ENCODE results near the gene FGF12.

Gene FGF12

GRCh38 chr3:192253138-192253887 is 474.0 kb downstream of the FGF12 start:
- no peak for TF ChIP-seq POLR2AphosphoS5 (IDR thresholded peaks at IDR 0.05; ENCODE audit: low read depth, low read length)
- TF ChIP-seq, protein P1, sequence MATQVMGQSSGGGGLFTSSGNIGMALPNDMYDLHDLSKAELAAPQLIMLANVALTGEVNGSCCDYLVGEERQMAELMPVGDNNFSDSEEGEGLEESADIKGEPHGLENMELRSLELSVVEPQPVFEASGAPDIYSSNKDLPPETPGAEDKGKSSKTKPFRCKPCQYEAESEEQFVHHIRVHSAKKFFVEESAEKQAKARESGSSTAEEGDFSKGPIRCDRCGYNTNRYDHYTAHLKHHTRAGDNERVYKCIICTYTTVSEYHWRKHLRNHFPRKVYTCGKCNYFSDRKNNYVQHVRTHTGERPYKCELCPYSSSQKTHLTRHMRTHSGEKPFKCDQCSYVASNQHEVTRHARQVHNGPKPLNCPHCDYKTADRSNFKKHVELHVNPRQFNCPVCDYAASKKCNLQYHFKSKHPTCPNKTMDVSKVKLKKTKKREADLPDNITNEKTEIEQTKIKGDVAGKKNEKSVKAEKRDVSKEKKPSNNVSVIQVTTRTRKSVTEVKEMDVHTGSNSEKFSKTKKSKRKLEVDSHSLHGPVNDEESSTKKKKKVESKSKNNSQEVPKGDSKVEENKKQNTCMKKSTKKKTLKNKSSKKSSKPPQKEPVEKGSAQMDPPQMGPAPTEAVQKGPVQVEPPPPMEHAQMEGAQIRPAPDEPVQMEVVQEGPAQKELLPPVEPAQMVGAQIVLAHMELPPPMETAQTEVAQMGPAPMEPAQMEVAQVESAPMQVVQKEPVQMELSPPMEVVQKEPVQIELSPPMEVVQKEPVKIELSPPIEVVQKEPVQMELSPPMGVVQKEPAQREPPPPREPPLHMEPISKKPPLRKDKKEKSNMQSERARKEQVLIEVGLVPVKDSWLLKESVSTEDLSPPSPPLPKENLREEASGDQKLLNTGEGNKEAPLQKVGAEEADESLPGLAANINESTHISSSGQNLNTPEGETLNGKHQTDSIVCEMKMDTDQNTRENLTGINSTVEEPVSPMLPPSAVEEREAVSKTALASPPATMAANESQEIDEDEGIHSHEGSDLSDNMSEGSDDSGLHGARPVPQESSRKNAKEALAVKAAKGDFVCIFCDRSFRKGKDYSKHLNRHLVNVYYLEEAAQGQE (IDR thresholded peaks at IDR 0.05; ENCODE audit: insufficient read depth in 1 of 2, low read depth in 2 of 2, low read length in 2 of 2): no peak
- TF ChIP-seq TAF1 (IDR thresholded peaks at IDR 0.05; ENCODE audit: borderline replicate concordance, insufficient read depth, low read length): no peak
- TF ChIP-seq FOXP2 (optimal IDR thresholded peaks at IDR 0.05; ENCODE audit: borderline replicate concordance, extremely low read depth, extremely low read length, insufficient read depth): no peak
- no peak for TF ChIP-seq SIN3A (IDR thresholded peaks at IDR 0.05; ENCODE audit: borderline replicate concordance, insufficient read depth, low read length)

- TF ChIP-seq SIN3A (IDR thresholded peaks at IDR 0.05; ENCODE audit: borderline replicate concordance, insufficient read depth, low read length): no peak
- no peak for TF ChIP-seq TAF1 (IDR thresholded peaks at IDR 0.05; ENCODE audit: borderline replicate concordance, insufficient read depth, low read length)
- TF ChIP-seq, protein P1 (IDR thresholded peaks at IDR 0.05; ENCODE audit: insufficient read depth in 1 of 2, low read depth in 2 of 2, low read length in 2 of 2): no peak
- TF ChIP-seq POLR2AphosphoS5 (IDR thresholded peaks at IDR 0.05; ENCODE audit: low read depth, low read length): no peak
- TF ChIP-seq FOXP2 (optimal IDR thresholded peaks at IDR 0.05; ENCODE audit: borderline replicate concordance, extremely low read depth, extremely low read length, insufficient read depth): no peak
Measured at GRCh38 chr3:192249516-192249915, 477.8 kb downstream of the FGF12 start.

GRCh38 chr3:192246847-192247559 is 480.3 kb downstream of the FGF12 start:
- no peak for TF ChIP-seq FOXP2 (optimal IDR thresholded peaks at IDR 0.05; ENCODE audit: borderline replicate concordance, extremely low read depth, extremely low read length, insufficient read depth)
- TF ChIP-seq, protein P1 (IDR thresholded peaks at IDR 0.05; ENCODE audit: insufficient read depth in 1 of 2, low read depth in 2 of 2, low read length in 2 of 2): no peak
- TF ChIP-seq POLR2AphosphoS5 (IDR thresholded peaks at IDR 0.05; ENCODE audit: low read depth, low read length): no peak
- TF ChIP-seq TAF1 (IDR thresholded peaks at IDR 0.05; ENCODE audit: borderline replicate concordance, insufficient read depth, low read length): no peak
- no peak for TF ChIP-seq SIN3A (IDR thresholded peaks at IDR 0.05; ENCODE audit: borderline replicate concordance, insufficient read depth, low read length)

GRCh38 chr3:192244591-192244990 is 482.8 kb downstream of the FGF12 start:
- TF ChIP-seq, protein P1 (IDR thresholded peaks at IDR 0.05; ENCODE audit: insufficient read depth in 1 of 2, low read depth in 2 of 2, low read length in 2 of 2): no peak
- TF ChIP-seq SIN3A (IDR thresholded peaks at IDR 0.05; ENCODE audit: borderline replicate concordance, insufficient read depth, low read length) (no peak), FOXP2 (optimal IDR thresholded peaks at IDR 0.05; ENCODE audit: borderline replicate concordance, extremely low read depth, extremely low read length, insufficient read depth) (no peak), POLR2AphosphoS5 (IDR thresholded peaks at IDR 0.05; ENCODE audit: low read depth, low read length) (no peak), TAF1 (IDR thresholded peaks at IDR 0.05; ENCODE audit: borderline replicate concordance, insufficient read depth, low read length) (no peak)
